Tibial artery (tissue), 4 donors: Measurements from ENCODE around the gene SND1.

Experiments used
- DNase-seq, 2 donors: peaks; one replicate each; pipeline ENCODE4 v3.0.0-alpha.2; 2019
- H3K27ac ChIP-seq, 2 donors: fragments of 200-600 bp; sonication (generic) in 1 of 2; 1 replicate in 1 of 2; 2 replicates in 1 of 2; pipeline ENCODE4 v1.5.1; 2018 to 2019; ENCODE audit warnings: mild to moderate bottlenecking in 1 of 2
- H3K27me3 ChIP-seq, 2 donors: fragments of 200-600 bp; sonication (generic) in 1 of 2; one replicate each; pipeline versions ENCODE4 v1.5.1 to v1.6.0; 2016 to 2019
- H3K36me3 ChIP-seq, 3 donors: fragments of 200-600 bp; sonication (generic) in 2 of 3; one replicate each; pipeline ENCODE4 v1.5.1; 2016 to 2019; ENCODE audit warnings: mild to moderate bottlenecking in 2 of 3
- H3K4me1 ChIP-seq, 4 donors: fragments of 200-600 bp; sonication (generic) in 2 of 4; 1 replicate in 3 of 4; 2 replicates in 1 of 4; pipeline ENCODE4 v1.5.1; 2016 to 2019
- H3K4me3 ChIP-seq, 2 donors: fragments of 200-600 bp; sonication (generic) in 1 of 2; 1 replicate in 1 of 2; 2 replicates in 1 of 2; pipeline ENCODE4 v1.5.1; 2018 to 2019; ENCODE audit warnings: mild to moderate bottlenecking in 2 of 2
- H3K9me3 ChIP-seq, 3 donors: fragments of 200-600 bp; sonication (generic) in 1 of 3; one replicate each; pipeline ENCODE4 v1.5.1; 2016 to 2019
- intact Hi-C: fragments of 100-400 bp; cut with DNase I; formaldehyde crosslinking; loops from one replicate; pipeline ENCODE4 v1.15.0; 2023; ENCODE audit warnings: low total_unique reads
- TF ChIP-seq, protein P1 (sequence below), 2 experiments: fragments of 200-600 bp in 1 of 2; fragments of 450-650 bp in 1 of 2; IDR thresholded peaks; one replicate each; pipeline ENCODE4 v1.5.1; 2017 to 2019; ENCODE audit warnings: antibody characterized with exemption in 2 of 2, mild to moderate bottlenecking in 1 of 2, moderate library complexity in 1 of 2

SND1 gene

DNA sequence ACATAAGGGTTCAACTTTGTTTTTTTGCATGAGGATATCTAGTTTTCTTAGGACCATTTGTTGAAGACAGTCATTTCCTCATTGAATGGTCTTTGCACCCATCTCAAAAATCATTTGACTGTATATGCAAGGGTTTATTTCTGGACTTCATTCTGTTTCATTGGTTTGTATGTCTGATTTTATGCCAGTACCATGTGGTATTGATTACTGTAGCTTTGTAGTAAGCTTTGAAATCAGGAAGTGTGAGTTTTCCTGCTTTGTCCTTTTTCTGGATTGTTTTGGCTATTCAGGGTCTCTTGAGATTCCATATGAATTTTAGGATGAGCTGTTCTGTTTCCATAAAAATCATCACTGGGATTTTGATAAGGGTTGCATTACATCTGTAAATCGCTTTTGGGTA is 63.9 kb downstream of the SND1 start:
- Histone ChIP-seq H3K4me3 (no peak overlapping the region), H3K36me3 (peaks cover 11 to 40% (median 15%) of the 10 kb centered on the region in 3 donors), H3K9me3 (peaks cover 0 to 3% (median 0%) of the 10 kb centered on the region in 3 donors), H3K4me1 (no peaks in the 10 kb centered on the region), H3K27me3 (no peaks in the 10 kb centered on the region), H3K27ac (no peak overlapping the region)
- no peak for DNase-seq
- intact Hi-C loops = loop anchor here (10.0 kb wide), 1 partner anchor 419 kb away; no protein-coding TSS in a partner anchor
- TF ChIP-seq, protein P1, sequence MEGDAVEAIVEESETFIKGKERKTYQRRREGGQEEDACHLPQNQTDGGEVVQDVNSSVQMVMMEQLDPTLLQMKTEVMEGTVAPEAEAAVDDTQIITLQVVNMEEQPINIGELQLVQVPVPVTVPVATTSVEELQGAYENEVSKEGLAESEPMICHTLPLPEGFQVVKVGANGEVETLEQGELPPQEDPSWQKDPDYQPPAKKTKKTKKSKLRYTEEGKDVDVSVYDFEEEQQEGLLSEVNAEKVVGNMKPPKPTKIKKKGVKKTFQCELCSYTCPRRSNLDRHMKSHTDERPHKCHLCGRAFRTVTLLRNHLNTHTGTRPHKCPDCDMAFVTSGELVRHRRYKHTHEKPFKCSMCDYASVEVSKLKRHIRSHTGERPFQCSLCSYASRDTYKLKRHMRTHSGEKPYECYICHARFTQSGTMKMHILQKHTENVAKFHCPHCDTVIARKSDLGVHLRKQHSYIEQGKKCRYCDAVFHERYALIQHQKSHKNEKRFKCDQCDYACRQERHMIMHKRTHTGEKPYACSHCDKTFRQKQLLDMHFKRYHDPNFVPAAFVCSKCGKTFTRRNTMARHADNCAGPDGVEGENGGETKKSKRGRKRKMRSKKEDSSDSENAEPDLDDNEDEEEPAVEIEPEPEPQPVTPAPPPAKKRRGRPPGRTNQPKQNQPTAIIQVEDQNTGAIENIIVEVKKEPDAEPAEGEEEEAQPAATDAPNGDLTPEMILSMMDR (IDR thresholded peaks at IDR 0.05) = no peak

DNA sequence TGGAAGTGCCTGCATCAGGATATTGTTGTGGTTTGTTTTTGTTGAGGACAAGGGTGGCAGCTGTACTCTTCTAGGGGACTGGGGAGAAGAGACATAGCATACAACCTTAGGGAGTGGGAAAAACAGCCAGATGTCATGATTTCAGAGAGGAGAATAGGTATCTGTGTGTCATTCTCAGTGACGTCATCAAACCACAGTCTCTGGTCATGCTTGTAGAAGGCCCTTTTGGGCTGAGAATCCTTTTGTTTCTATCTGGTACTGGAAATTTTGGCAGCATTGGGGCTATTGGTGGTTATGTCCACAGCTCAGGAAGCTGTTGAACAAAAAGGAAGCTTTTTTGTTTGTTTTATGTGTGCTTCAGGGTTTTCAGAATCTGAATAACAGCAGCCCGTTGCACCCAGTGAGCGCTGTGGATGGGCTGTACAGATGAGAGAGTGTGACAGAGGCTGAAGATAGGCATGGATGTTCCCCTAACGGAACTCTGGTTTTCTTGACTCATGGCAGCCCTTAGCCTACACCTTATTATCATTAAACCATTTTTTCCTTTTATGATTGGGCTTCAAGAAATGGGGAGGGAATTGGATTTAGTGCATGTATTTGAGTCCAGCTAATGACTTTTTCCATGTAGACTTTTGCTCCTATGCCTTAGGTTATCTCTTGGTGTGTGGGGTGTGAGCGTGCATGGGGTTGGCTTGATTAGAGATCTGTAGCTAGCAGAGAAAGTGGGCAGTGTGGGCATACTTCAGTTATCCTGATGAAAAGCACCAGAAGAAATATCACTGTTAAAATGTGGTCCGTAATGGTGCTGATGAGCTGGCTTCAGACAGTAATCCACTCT is 65.7 kb downstream of the SND1 start:
- intact Hi-C loops = loop anchor here (10.0 kb wide), 1 partner anchor 417 kb away; no protein-coding TSS in a partner anchor
- DNase-seq = no peak
- Histone ChIP-seq H3K9me3 (no peaks in the 10 kb centered on the region), H3K27ac (no peak overlapping the region), H3K4me1 (no peaks in the 10 kb centered on the region), H3K36me3 (peaks cover 18 to 47% (median 24%) of the 10 kb centered on the region in 3 donors), H3K27me3 (no peaks in the 10 kb centered on the region), H3K4me3 (no peak overlapping the region)
- TF ChIP-seq, protein P1 (IDR thresholded peaks at IDR 0.05) = no peak

DNA sequence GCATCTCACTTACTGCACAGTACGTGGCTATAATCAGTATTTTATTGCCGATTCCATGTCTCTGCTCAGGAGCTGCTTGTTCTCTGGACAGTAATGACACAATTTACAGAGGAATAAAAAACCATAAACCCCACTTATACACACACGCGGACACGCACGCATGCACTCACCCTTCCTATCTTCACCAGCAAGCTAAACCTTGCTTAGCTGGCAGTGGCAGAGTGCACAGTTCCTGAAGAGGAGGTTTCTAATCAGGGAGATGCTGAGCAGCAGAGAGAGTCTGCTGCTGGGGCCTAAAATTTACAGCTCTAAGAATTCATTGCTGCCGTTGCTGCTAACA is 66.3 kb downstream of the SND1 start:
- Histone ChIP-seq H3K4me1 (no peaks in the 10 kb centered on the region), H3K36me3 (peaks cover 24 to 52% (median 27%) of the 10 kb centered on the region in 3 donors), H3K9me3 (no peaks in the 10 kb centered on the region), H3K27me3 (no peaks in the 10 kb centered on the region), H3K4me3 (no peak overlapping the region), H3K27ac (no peak overlapping the region)
- TF ChIP-seq, protein P1 (IDR thresholded peaks at IDR 0.05) = no peak
- intact Hi-C loops = loop anchor here (10.0 kb wide), 1 partner anchor 416 kb away; no protein-coding TSS in a partner anchor
- DNase-seq = no peak

DNA sequence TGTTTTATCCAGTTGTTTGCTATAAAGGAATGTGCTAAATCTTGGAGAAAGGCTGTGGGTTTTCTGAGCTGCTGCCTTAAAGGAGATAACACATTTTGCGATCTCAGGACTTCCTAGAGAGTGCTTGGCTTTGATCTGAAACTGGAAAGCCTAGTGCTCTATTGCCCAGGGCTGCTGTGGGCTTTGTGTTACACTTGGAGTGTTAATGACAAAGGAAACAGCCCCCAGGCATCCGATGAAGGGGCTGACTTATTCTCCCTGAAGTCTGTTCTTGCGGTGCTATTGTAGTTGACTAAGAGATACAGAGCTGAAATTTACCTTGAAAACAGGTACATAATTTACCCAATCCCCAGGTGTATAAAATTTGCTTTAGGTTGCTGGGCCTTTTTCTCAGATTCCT is 74.5 kb downstream of the SND1 start:
- intact Hi-C loops = no loop called here
- Histone ChIP-seq H3K27ac (no peak overlapping the region), H3K4me1 (no peaks in the 10 kb centered on the region), H3K4me3 (no peak overlapping the region), H3K36me3 (peaks cover 34 to 66% (median 47%) of the 10 kb centered on the region in 3 donors), H3K9me3 (no peaks in the 10 kb centered on the region), H3K27me3 (no peaks in the 10 kb centered on the region)
- TF ChIP-seq, protein P1 (IDR thresholded peaks at IDR 0.05) = no peak
- no peak for DNase-seq

DNA sequence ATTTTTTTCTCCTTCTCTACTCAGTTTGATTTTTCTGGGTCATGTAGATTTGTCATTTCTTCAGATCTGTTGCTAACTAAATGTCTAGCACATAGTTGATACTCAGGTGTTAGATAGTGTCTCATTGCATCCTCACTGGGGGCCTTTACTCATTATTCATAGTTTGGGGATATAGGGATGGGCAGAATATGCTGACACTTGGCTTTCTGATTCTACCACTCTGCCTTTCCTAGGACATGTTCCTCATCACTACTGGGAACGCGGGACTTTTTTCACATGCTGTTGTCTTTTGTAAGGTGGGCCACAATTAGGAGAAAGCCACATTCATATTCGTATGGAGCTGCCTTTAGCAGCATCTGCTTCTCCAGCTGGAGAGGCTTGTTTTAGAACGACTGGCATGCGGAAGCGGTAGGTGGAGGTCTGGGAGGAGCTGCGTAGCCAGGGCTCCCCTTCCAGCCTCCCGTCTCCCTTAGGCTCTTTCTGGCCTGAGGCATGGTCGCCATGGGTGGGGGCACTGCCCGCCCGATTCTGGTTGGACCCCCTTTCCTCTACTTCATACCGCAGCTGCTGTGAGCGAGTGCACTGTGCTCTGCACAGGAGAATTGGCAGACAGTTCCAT is 78.8 kb downstream of the SND1 start:
- Histone ChIP-seq H3K9me3 (no peaks in the 10 kb centered on the region), H3K4me1 (no peaks in the 10 kb centered on the region), H3K27me3 (no peaks in the 10 kb centered on the region), H3K36me3 (peaks cover 8 to 40% (median 25%) of the 10 kb centered on the region in 3 donors), H3K4me3 (no peak overlapping the region), H3K27ac (no peak overlapping the region)
- TF ChIP-seq, protein P1 (IDR thresholded peaks at IDR 0.05) = no peak
- no peak for DNase-seq
- intact Hi-C loops = no loop called here
